ENCODE data around the gene HEXIM1.

The HEXIM1 gene

GRCh38 chr17:45148183-45149036 is at the start of gene HEXIM1:
Gene HEXIM1 (plus strand): TSS chr17:45148475. CDS start chr17:45149191, 716 bp downstream.
- DNase-seq (ENCODE audit: low read depth): peak; percentile 98

- DNase-seq (ENCODE audit: low read depth): peak; percentile 67
These were observed 49.2 kb upstream of the HEXIM1 start for GRCh38 chr17:45098869-45099616.

GRCh38 chr17:45101546-45101882 is 46.8 kb upstream of the HEXIM1 start:
- no peak for DNase-seq (ENCODE audit: low read depth)

- no peak for DNase-seq (ENCODE audit: low read depth)
These were observed 46.1 kb upstream of the HEXIM1 start for GRCh38 chr17:45101883-45102811.

- DNase-seq (ENCODE audit: low read depth): no peak
These were observed 45.4 kb upstream of the HEXIM1 start for GRCh38 chr17:45102856-45103255.

- DNase-seq (ENCODE audit: low read depth): no peak
These were observed 44.9 kb upstream of the HEXIM1 start for GRCh38 chr17:45103269-45103795.

- DNase-seq (ENCODE audit: low read depth): no peak
These were observed 44.2 kb upstream of the HEXIM1 start for GRCh38 chr17:45104029-45104428.

- DNase-seq (ENCODE audit: low read depth): no peak
These were observed 43.8 kb upstream of the HEXIM1 start for GRCh38 chr17:45104497-45104896.

GRCh38 chr17:45104907-45105624 is 43.2 kb upstream of the HEXIM1 start:
- DNase-seq (ENCODE audit: low read depth): no peak

- DNase-seq (ENCODE audit: low read depth): no peak
These were observed 42.2 kb upstream of the HEXIM1 start for GRCh38 chr17:45106096-45106495.

- DNase-seq (ENCODE audit: low read depth): no peak
These were observed 41.7 kb upstream of the HEXIM1 start for GRCh38 chr17:45106582-45106981.

GRCh38 chr17:45107293-45108010 is 40.8 kb upstream of the HEXIM1 start:
- no peak for DNase-seq (ENCODE audit: low read depth)

GRCh38 chr17:45108051-45108450 is 40.2 kb upstream of the HEXIM1 start:
- DNase-seq (ENCODE audit: low read depth): no peak

- no peak for DNase-seq (ENCODE audit: low read depth)
These were observed 39.4 kb upstream of the HEXIM1 start for GRCh38 chr17:45108595-45109521.

GRCh38 chr17:45110676-45111611 is 37.3 kb upstream of the HEXIM1 start:
- DNase-seq (ENCODE audit: low read depth): no peak

GRCh38 chr17:45111850-45112249 is 36.4 kb upstream of the HEXIM1 start:
- DNase-seq (ENCODE audit: low read depth): no peak

GRCh38 chr17:45112559-45113423 is 35.5 kb upstream of the HEXIM1 start:
- no peak for DNase-seq (ENCODE audit: low read depth)

GRCh38 chr17:45113424-45113754 is 34.9 kb upstream of the HEXIM1 start:
- DNase-seq (ENCODE audit: low read depth): no peak
